Right lobe of liver (tissue), 4 donors: Measurements from ENCODE around the gene MACROD2.

Experiments used
- POLR2A ChIP-seq: fragments of 450-650 bp; IDR thresholded peaks from one replicate; pipeline ENCODE4 v1.6.1; 2017; ENCODE audit warnings: antibody characterized with exemption, mild to moderate bottlenecking
- TF ChIP-seq, protein P1 (sequence below), 4 donors: fragments of 200-600 bp in 3 of 4; fragments of 450-650 bp in 1 of 4; IDR thresholded peaks; one replicate each; pipeline versions ENCODE4 v1.5.1 to v1.8.0; 2016 to 2022; ENCODE audit warnings: antibody characterized with exemption in 4 of 4, mild to moderate bottlenecking in 2 of 4
- donor health status: DM: no; HTN: no; CAD: no.
- donor health status: DM: no; HTN: no; CAD: no.
- donor health status: DM: no; HTN: yes; CAD: no.

DNA sequence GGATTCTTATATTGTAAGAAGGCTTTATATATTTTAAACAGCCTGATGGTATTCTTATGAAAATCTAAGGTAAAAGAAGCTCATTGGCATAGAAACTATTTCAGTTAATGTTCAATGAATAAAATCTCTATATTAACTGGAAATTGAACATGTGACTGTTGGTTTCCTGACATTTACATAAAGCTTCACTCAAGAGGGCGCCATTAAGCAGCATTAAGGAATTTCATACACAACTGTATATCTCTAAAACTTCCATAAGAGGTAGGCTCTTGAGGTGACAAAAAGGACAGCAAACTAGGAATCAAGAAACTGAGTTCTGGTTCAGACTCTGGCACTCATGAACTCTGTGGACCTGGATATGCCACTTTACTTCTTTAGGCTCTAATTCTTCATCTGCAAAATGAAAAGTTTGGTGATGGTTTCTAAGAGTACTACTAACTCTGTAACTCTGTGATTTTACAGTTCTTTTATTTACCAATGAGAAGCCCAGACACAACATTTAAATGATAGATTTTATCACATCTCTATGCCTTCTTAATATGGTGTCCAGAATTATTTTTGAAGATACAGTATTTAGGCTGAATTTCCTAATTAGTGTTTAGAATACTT lies 194.6 kb downstream of the MACROD2 start:
- no peak for TF ChIP-seq POLR2A
- TF ChIP-seq, protein P1, sequence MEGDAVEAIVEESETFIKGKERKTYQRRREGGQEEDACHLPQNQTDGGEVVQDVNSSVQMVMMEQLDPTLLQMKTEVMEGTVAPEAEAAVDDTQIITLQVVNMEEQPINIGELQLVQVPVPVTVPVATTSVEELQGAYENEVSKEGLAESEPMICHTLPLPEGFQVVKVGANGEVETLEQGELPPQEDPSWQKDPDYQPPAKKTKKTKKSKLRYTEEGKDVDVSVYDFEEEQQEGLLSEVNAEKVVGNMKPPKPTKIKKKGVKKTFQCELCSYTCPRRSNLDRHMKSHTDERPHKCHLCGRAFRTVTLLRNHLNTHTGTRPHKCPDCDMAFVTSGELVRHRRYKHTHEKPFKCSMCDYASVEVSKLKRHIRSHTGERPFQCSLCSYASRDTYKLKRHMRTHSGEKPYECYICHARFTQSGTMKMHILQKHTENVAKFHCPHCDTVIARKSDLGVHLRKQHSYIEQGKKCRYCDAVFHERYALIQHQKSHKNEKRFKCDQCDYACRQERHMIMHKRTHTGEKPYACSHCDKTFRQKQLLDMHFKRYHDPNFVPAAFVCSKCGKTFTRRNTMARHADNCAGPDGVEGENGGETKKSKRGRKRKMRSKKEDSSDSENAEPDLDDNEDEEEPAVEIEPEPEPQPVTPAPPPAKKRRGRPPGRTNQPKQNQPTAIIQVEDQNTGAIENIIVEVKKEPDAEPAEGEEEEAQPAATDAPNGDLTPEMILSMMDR (IDR thresholded peaks at IDR 0.05), result peak; percentile 24 to 45 (median 28)
